Renal pelvis (tissue), 3 donors: ENCODE results near the gene MCM7. TPM values are rescaled to one million over a fixed set of nuclear protein-coding genes. Genes with fewer than 3 reads are reported as not detected.

ENCODE experiments used
- polyA plus RNA-seq, 3 donors: library from polyadenylated mRNA; unstranded; fragments of 120-200 nt; gene quantifications; one replicate each; pipeline ENCODE4 v1.2.1, GENCODE V29; 2013; ENCODE audit not compliant: insufficient read length in 3 of 3

Gene MCM7
- polyA plus RNA-seq, 3 donors: 166 to 180 (median 170) TPM

Other genes with a start within 250 kb of the MCM7 start
- under 1 TPM in 1 of 3 donors, not detected in 2; 0.27 TPM for gene OR2AE1, start 224.4 kb downstream of the MCM7 start, polyA plus RNA-seq
- 10 to 100 TPM; 30.1 to 39.5 (median 31.1) TPM for gene TRIM4, start 181.9 kb downstream of the MCM7 start, polyA plus RNA-seq
- gene GJC3, start 171.8 kb downstream of the MCM7 start, polyA plus RNA-seq: 1 to 10 TPM in 1 of 3 donors, under 1 TPM in 2; 0.86 to 1.7 (median 0.95) TPM
- 10 to 100 TPM; 62.6 to 70.1 (median 68.7) TPM for gene AZGP1, start 125.4 kb downstream of the MCM7 start, polyA plus RNA-seq
- gene ZKSCAN1, start 85.8 kb downstream of the MCM7 start, polyA plus RNA-seq: 10 to 100 TPM; 42.4 to 68.8 (median 63.1) TPM
- gene ZSCAN21, start 51.6 kb downstream of the MCM7 start, polyA plus RNA-seq: 10 to 100 TPM; 22.8 to 27.1 (median 23.3) TPM
- 10 to 100 TPM; 50.5 to 58.6 (median 57.8) TPM for gene ZNF3, start 19.7 kb downstream of the MCM7 start, polyA plus RNA-seq
- 100 to 1,000 TPM; 133 to 137 (median 135) TPM for gene COPS6, start 12.4 kb downstream of the MCM7 start, polyA plus RNA-seq
- gene AP4M1, start 246 bp upstream of the MCM7 start, polyA plus RNA-seq: 10 to 100 TPM; 33.4 to 39.4 (median 39.0) TPM
- 10 to 100 TPM; 65.8 to 72.3 (median 69.2) TPM for gene TAF6, start 18.0 kb upstream of the MCM7 start, polyA plus RNA-seq
- gene CNPY4, start 18.2 kb upstream of the MCM7 start, polyA plus RNA-seq: 10 to 100 TPM; 39.3 to 43.0 (median 41.5) TPM
- gene MBLAC1, start 25.6 kb upstream of the MCM7 start, polyA plus RNA-seq: 1 to 10 TPM; 1.7 to 2.6 (median 2.0) TPM
- 100 to 1,000 TPM; 116 to 136 (median 129) TPM for gene LAMTOR4, start 47.5 kb upstream of the MCM7 start, polyA plus RNA-seq
- 10 to 100 TPM; 21.0 to 27.1 (median 24.7) TPM for gene TRAPPC14, start 57.3 kb upstream of the MCM7 start, polyA plus RNA-seq
- 1 to 10 TPM; 5.8 to 6.0 (median 5.9) TPM for gene GAL3ST4, start 67.2 kb upstream of the MCM7 start, polyA plus RNA-seq
- 10 to 100 TPM; 13.6 to 16.6 (median 14.0) TPM for gene GPC2, start 76.0 kb upstream of the MCM7 start, polyA plus RNA-seq
- gene STAG3, start 76.5 kb upstream of the MCM7 start, polyA plus RNA-seq: 10 to 100 TPM; 10.2 to 33.4 (median 30.1) TPM
- 1 to 10 TPM; 2.0 to 9.2 (median 8.1) TPM for gene PVRIG, start 118.6 kb upstream of the MCM7 start, polyA plus RNA-seq
- gene SPDYE3, start 206.3 kb upstream of the MCM7 start, polyA plus RNA-seq: 10 to 100 TPM in 1 of 3 donors, 1 to 10 TPM in 2; 6.4 to 10.4 (median 8.1) TPM